B cell (primary cell): ENCODE results near the gene TOP2B. TPM values are rescaled to one million over a fixed set of nuclear protein-coding genes. Genes with fewer than 3 reads are reported as not detected.

Experiments used
- ATAC-seq: fragments of 200-7000 bp; cut with Tn5 transposase; one replicate; pipeline ENCODE4 v1.10.0; 2021; ENCODE audit warnings: low read depth, mild to moderate bottlenecking, moderate number of reproducible peaks, moderate library complexity
- CTCF ChIA-PET: fragments of 350-600 bp; sonication (Branson Sonifier 250); formaldehyde crosslinking; loops from one replicate; lab custom pipeline; 2021; ENCODE audit warnings: antibody characterized with exemption, inconsistent platforms; lab: Charles Lee
- POLR2A ChIA-PET: fragments of 350-600 bp; sonication (Branson Sonifier 250); formaldehyde crosslinking; loops from one replicate; lab custom pipeline; 2021; ENCODE audit warnings: antibody characterized with exemption; lab: Charles Lee
- DNase-seq: peaks from one replicate; pipeline ENCODE4 v3.0.0; 2013
- H2AFZ ChIP-seq: 2 replicates; pipeline ENCODE4 v1.6.1; 2012; ENCODE audit warnings: mild to moderate bottlenecking, low read depth, low read length; ENCODE audit not compliant: insufficient read depth, poor library complexity, severe bottlenecking
- H3K27ac ChIP-seq, 2 donors: 1 replicate in 1 of 2; 2 replicates in 1 of 2; pipeline ENCODE4 v1.5.1; 2012 to 2013; ENCODE audit warnings: low read length in 2 of 2, mild to moderate bottlenecking in 2 of 2, moderate library complexity in 1 of 2
- H3K27me3 ChIP-seq, 4 experiments: fragments of 200-600 bp in 1 of 4; sonication (generic) in 1 of 4; replicated peaks in 1 of 4; 1 replicate in 2 of 4; 2 replicates in 2 of 4; pipeline versions ENCODE4 v1.6.1 to v1.7.0; 2013 to 2016; ENCODE audit warnings: low read length in 3 of 4, mild to moderate bottlenecking in 2 of 4, mixed read lengths in 1 of 4, moderate library complexity in 1 of 4; ENCODE audit not compliant: insufficient read depth in 4 of 4, control insufficient read depth in 3 of 4; ENCODE audit errors: control extremely low read depth in 1 of 4
- H3K36me3 ChIP-seq, 2 experiments: replicated peaks in 1 of 2; 1 replicate in 1 of 2; 2 replicates in 1 of 2; pipeline versions ENCODE4 v1.6.1 to v1.7.1; 2013; ENCODE audit warnings: low read length in 1 of 2; ENCODE audit not compliant: insufficient read depth in 2 of 2, control insufficient read depth in 1 of 2; ENCODE audit errors: control extremely low read depth in 1 of 2, extremely low read depth in 1 of 2
- H3K4me1 ChIP-seq, 2 donors: fragments of 200-600 bp in 1 of 2; sonication (generic) in 1 of 2; 1 replicate in 1 of 2; 2 replicates in 1 of 2; pipeline versions ENCODE4 v1.5.1 to v1.6.1; 2013 to 2017; ENCODE audit warnings: low read length in 2 of 2; ENCODE audit not compliant: control insufficient read depth in 2 of 2, insufficient read depth in 2 of 2
- H3K4me2 ChIP-seq: replicated peaks from 2 replicates; pipeline ENCODE3; 2012; ENCODE audit warnings: mild to moderate bottlenecking, low read depth, low read length; ENCODE audit not compliant: poor library complexity, severe bottlenecking
- H3K4me3 ChIP-seq, 5 experiments: fragments of 200-600 bp in 1 of 5; sonication (generic) in 1 of 5; 1 replicate in 3 of 5; 2 replicates in 2 of 5; pipeline versions ENCODE4 v1.5.1 to v1.7.0; 2011 to 2016; ENCODE audit warnings: low read length in 4 of 5, mild to moderate bottlenecking in 4 of 5, low read depth in 2 of 5, control low read depth in 1 of 5, moderate library complexity in 1 of 5; ENCODE audit not compliant: insufficient read depth in 1 of 5; ENCODE audit errors: control extremely low read depth in 1 of 5, extremely low read depth in 1 of 5
- H3K79me2 ChIP-seq: fragments of 200-600 bp; sonication (generic); one replicate; pipeline ENCODE4 v1.6.0; 2016; ENCODE audit warnings: low read length; ENCODE audit not compliant: control insufficient read depth, insufficient read depth
- H3K9ac ChIP-seq: fragments of 200-600 bp; sonication (generic); 2 replicates; pipeline ENCODE4 v1.6.1; 2017; ENCODE audit warnings: mild to moderate bottlenecking, low read length, moderate library complexity
- H3K9me3 ChIP-seq, 3 donors: one replicate each; pipeline versions ENCODE4 v1.6.1 to v1.7.1; 2013; ENCODE audit warnings: low read length in 2 of 3; ENCODE audit not compliant: control insufficient read depth in 2 of 3, insufficient read depth in 1 of 3; ENCODE audit errors: control extremely low read depth in 1 of 3
- H4K20me1 ChIP-seq: 2 replicates; pipeline ENCODE4 v1.6.0; 2012; ENCODE audit warnings: mild to moderate bottlenecking, low read length; ENCODE audit not compliant: insufficient read depth, control insufficient read depth, poor library complexity, severe bottlenecking
- H3K27ac Mint-ChIP-seq: one replicate; pipeline ENCODE4 v1.8.0; 2021; ENCODE audit warnings: mixed read lengths
- H3K27me3 Mint-ChIP-seq: one replicate; pipeline ENCODE4 v1.8.0; 2021; ENCODE audit warnings: mixed read lengths
- H3K4me1 Mint-ChIP-seq: one replicate; pipeline ENCODE4 v1.8.0; 2021; ENCODE audit warnings: mixed read lengths
- H3K4me3 Mint-ChIP-seq: one replicate; pipeline ENCODE4 v1.8.0; 2021; ENCODE audit warnings: mixed read lengths
- H3K9me3 Mint-ChIP-seq: one replicate; pipeline ENCODE4 v1.8.0; 2022; ENCODE audit warnings: mixed read lengths; ENCODE audit not compliant: insufficient read depth
- EZH2 ChIP-seq: IDR thresholded peaks from 2 replicates; pipeline ENCODE4 v1.6.1; 2012; ENCODE audit warnings: borderline replicate concordance, low read depth, mild to moderate bottlenecking, moderate library complexity, low read length; ENCODE audit not compliant: insufficient read depth, poor library complexity, severe bottlenecking
- WGBS: methylation state at CpG from one replicate; pipeline ENCODE4 v1.1.5; 2013; ENCODE audit warnings: missing lambda C conversion rate; ENCODE audit not compliant: insufficient coverage; 5-methylcytosine and 5-hydroxymethylcytosine counted together
- intact Hi-C: fragments of 100-400 bp; cut with micrococcal nuclease; formaldehyde crosslinking; loops from one replicate; pipeline ENCODE4 v1.10.0; 2022
- polyA plus RNA-seq: library from polyadenylated mRNA; depleted of rRNA; stranded (reverse); fragments of >200 nt; gene quantifications from 2 replicates; pipeline ENCODE4 v1.2.3, GENCODE V29; 2012
- total RNA-seq, 2 donors: library from RNA; stranded (reverse); fragments of 120-200 nt in 1 of 2; gene quantifications; 1 replicate in 1 of 2; 2 replicates in 1 of 2; pipeline versions ENCODE4 v1.2.3 to v1.2.4, GENCODE V29; 2013 to 2022
- TF ChIP-seq, protein P1 (sequence below): fragments of 200-600 bp; IDR thresholded peaks from one replicate; pipeline ENCODE4 v1.8.0; 2022; ENCODE audit warnings: antibody characterized with exemption, mild to moderate bottlenecking

Gene TOP2B
- total and polyA plus RNA-seq, 2 donors (not counting 1 experiment from before 2014, with no cell fraction given), result 22.2 to 149 TPM

DNA sequence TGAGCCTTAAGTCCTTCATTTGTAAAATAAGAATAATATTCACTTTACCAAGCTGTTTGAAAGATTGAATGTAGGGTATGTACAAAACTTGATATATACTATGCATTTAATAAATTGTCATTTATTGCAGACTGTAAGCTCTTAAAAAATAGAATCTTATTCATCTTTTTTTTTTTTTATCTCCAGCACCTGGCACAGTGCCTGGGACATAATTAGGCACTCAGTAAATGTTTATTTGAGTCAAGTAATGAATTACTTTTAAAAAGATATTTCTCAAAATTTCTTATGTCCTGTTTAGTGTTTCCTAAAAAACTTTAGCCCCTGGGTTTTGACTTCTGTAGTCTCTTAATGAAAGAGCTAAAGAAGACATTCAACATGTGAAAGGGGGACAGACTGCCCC, 71.7 kb downstream of the TOP2B start:
- H3K27me3 ChIP-seq, result no peaks in the 10 kb centered on the region
- H3K4me2 ChIP-seq, result no peak overlapping the region
- H3K79me2 ChIP-seq, result no peaks in the 10 kb centered on the region
- H3K4me3 ChIP-seq, result no peak overlapping the region
- H2AFZ ChIP-seq, result no peak overlapping the region
- no peak overlapping the region for H3K4me3 Mint-ChIP-seq
- no peaks in the 10 kb centered on the region for H4K20me1 ChIP-seq
- POLR2A ChIA-PET, result no interaction called here
- intact Hi-C loops, result loop anchor here (5.0 kb wide), 1 partner anchor 1331 kb away; no protein-coding TSS in a partner anchor
- no peaks in the 10 kb centered on the region for H3K27me3 Mint-ChIP-seq
- H3K27ac Mint-ChIP-seq, result no peak overlapping the region
- H3K9ac ChIP-seq, result no peak overlapping the region
- no peaks in the 10 kb centered on the region for H3K4me1 Mint-ChIP-seq
- ATAC-seq (no peak), DNase-seq (no peak)
- H3K27ac ChIP-seq, result no peak overlapping the region
- CTCF ChIA-PET, result interaction anchor here (0.6 to 4.4 kb wide), 6 partner anchors 11 to 319 kb away, joined by 3 to 23 read pairs (median 3); no protein-coding TSS in a partner anchor
- peaks cover 2 to 4% of the 10 kb centered on the region in 2 experiments for H3K36me3 ChIP-seq
- no peaks in the 10 kb centered on the region for H3K4me1 ChIP-seq
- H3K9me3 ChIP-seq, result no peaks in the 10 kb centered on the region
- TF ChIP-seq, protein P1, sequence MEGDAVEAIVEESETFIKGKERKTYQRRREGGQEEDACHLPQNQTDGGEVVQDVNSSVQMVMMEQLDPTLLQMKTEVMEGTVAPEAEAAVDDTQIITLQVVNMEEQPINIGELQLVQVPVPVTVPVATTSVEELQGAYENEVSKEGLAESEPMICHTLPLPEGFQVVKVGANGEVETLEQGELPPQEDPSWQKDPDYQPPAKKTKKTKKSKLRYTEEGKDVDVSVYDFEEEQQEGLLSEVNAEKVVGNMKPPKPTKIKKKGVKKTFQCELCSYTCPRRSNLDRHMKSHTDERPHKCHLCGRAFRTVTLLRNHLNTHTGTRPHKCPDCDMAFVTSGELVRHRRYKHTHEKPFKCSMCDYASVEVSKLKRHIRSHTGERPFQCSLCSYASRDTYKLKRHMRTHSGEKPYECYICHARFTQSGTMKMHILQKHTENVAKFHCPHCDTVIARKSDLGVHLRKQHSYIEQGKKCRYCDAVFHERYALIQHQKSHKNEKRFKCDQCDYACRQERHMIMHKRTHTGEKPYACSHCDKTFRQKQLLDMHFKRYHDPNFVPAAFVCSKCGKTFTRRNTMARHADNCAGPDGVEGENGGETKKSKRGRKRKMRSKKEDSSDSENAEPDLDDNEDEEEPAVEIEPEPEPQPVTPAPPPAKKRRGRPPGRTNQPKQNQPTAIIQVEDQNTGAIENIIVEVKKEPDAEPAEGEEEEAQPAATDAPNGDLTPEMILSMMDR, result no peak
- no peak for TF ChIP-seq EZH2
- H3K9me3 Mint-ChIP-seq, result no peaks in the 10 kb centered on the region

DNA sequence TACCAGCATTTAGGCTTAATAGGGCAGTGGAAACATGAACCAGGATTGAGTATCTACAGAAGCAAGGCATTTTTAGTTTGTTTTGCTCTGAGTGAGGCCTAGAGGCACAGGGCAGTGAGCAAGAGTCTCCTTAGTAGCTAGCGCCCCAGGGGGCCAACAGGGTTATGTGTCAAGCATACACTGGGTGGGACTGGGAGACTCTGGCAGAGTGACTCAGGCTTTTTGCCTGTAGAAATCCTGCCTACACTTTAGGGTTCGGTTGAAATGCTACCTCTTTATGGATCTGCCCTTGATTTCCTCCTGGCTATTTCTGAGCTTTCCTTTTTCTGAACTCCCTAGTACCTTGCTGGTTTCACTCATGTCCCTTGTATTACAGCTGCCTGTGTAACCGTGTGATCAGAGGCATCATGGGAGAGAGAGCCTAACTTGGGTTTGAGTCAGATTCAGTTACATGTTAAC, 72.2 kb downstream of the TOP2B start:
- H3K4me3 Mint-ChIP-seq, result no peak overlapping the region
- no peak overlapping the region for H3K4me3 ChIP-seq
- ChIA-PET CTCF (interaction anchor here (0.6 to 4.4 kb wide), 5 partner anchors 11 to 319 kb away, joined by 3 to 23 read pairs (median 3); no protein-coding TSS in a partner anchor), POLR2A (no interaction called here)
- H3K27me3 Mint-ChIP-seq, result no peaks in the 10 kb centered on the region
- no peaks in the 10 kb centered on the region for H3K79me2 ChIP-seq
- ATAC-seq (no peak), DNase-seq (no peak)
- no peak overlapping the region for H3K4me2 ChIP-seq
- 37% methylated on average over 2 of the region's 3 CpGs for WGBS
- no peaks in the 10 kb centered on the region for H3K9me3 Mint-ChIP-seq
- no peaks in the 10 kb centered on the region for H3K36me3 ChIP-seq
- no peak overlapping the region for H2AFZ ChIP-seq
- peak overlapping the region; percentile 12 for H3K27ac Mint-ChIP-seq
- no peaks in the 10 kb centered on the region for H3K27me3 ChIP-seq
- intact Hi-C loops, result loop anchor here (5.0 kb wide), 1 partner anchor 1330 kb away; no protein-coding TSS in a partner anchor
- no peaks in the 10 kb centered on the region for H3K4me1 ChIP-seq
- no peak overlapping the region for H3K27ac ChIP-seq
- no peak overlapping the region for H3K9ac ChIP-seq
- TF ChIP-seq, protein P1, result no peak
- TF ChIP-seq EZH2, result no peak
- no peaks in the 10 kb centered on the region for H3K4me1 Mint-ChIP-seq
- H3K9me3 ChIP-seq, result no peaks in the 10 kb centered on the region
- no peaks in the 10 kb centered on the region for H4K20me1 ChIP-seq
